Nephron (organoid): ENCODE measurements around the gene MANBA.

Source experiments
- H3K27ac Mint-ChIP-seq, 3 experiments: 2 replicates each; pipeline ENCODE4 v1.8.0; 2020; ENCODE audit warnings: mixed read lengths in 3 of 3, mild to moderate bottlenecking in 2 of 3, moderate library complexity in 1 of 3
- H3K27me3 Mint-ChIP-seq: 2 replicates; pipeline ENCODE4 v1.8.0; 2021; ENCODE audit warnings: low read depth, mild to moderate bottlenecking, moderate library complexity, mixed read lengths
- H3K36me3 Mint-ChIP-seq: 2 replicates; pipeline ENCODE4 v1.8.0; 2020; ENCODE audit warnings: low read depth, mixed read lengths
- H3K4me1 Mint-ChIP-seq: 2 replicates; pipeline ENCODE4 v1.8.0; 2020; ENCODE audit warnings: mixed read lengths
- H3K4me3 Mint-ChIP-seq, 3 experiments: 2 replicates each; pipeline ENCODE4 v1.8.0; 2020; ENCODE audit warnings: mild to moderate bottlenecking in 3 of 3, mixed read lengths in 3 of 3, moderate library complexity in 2 of 3
- H3K9me3 Mint-ChIP-seq: 2 replicates; pipeline ENCODE4 v1.8.0; 2020; ENCODE audit warnings: mixed read lengths
- TF ChIP-seq, protein P1 (sequence below), 3 experiments: fragments of 200-600 bp; sonication (generic); IDR thresholded peaks; one replicate each; pipeline ENCODE4 v1.5.0; 2021; ENCODE audit warnings: antibody characterized with exemption in 3 of 3; ENCODE audit not compliant: unreplicated experiment in 3 of 3

The MANBA gene

DNA sequence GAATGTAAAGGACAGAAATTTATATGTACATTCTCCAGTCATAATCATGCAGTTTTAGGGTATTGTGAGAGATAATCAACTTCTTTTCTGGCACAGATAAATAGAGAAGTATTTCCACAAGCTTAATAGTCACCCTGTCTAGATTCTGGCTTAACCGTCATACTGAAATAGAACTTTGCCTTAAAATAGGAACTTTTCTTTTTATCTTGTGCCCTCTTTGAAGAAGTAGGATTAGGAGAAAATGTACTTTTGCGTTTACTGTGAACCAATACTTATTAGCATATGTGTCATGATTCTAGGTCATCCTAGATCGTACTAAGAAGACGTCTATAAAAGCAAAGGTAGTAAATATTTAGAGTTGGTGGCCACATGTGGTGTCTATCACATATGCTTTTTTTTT lies 164.2 kb downstream of the MANBA start:
- Mint-ChIP-seq H3K27me3 (no peaks in the 10 kb centered on the region), H3K4me1 (peaks cover 24% of the 10 kb centered on the region), H3K9me3 (peaks cover 7% of the 10 kb centered on the region), H3K27ac (no peak overlapping the region), H3K36me3 (peaks cover 75% of the 10 kb centered on the region), H3K4me3 (no peak overlapping the region)
- TF ChIP-seq, protein P1, sequence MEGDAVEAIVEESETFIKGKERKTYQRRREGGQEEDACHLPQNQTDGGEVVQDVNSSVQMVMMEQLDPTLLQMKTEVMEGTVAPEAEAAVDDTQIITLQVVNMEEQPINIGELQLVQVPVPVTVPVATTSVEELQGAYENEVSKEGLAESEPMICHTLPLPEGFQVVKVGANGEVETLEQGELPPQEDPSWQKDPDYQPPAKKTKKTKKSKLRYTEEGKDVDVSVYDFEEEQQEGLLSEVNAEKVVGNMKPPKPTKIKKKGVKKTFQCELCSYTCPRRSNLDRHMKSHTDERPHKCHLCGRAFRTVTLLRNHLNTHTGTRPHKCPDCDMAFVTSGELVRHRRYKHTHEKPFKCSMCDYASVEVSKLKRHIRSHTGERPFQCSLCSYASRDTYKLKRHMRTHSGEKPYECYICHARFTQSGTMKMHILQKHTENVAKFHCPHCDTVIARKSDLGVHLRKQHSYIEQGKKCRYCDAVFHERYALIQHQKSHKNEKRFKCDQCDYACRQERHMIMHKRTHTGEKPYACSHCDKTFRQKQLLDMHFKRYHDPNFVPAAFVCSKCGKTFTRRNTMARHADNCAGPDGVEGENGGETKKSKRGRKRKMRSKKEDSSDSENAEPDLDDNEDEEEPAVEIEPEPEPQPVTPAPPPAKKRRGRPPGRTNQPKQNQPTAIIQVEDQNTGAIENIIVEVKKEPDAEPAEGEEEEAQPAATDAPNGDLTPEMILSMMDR (IDR thresholded peaks at IDR 0.05; ENCODE audit: unreplicated experiment in 3 of 3): no peak

DNA sequence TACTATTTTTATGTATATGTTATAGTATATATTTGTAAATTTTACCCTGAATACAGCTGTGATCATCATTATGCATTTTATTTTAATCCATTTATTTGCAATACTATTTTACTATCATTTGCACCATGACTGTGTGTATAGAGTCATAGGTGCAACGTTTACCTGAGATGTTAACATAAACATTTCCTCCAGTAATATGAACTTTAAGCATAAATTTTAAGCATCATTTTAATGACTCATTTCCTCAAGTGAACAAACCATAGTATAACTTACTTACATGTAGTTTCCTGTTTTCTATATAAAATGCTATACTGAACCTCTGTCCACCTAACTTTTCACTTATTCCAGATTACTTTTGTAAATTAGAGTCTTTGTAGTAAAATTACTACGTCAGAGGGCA lies 166.8 kb downstream of the MANBA start:
- H3K36me3 Mint-ChIP-seq: peaks cover 82% of the 10 kb centered on the region
- no peak overlapping the region for H3K27ac Mint-ChIP-seq
- H3K27me3 Mint-ChIP-seq: no peaks in the 10 kb centered on the region
- no peak overlapping the region for H3K4me3 Mint-ChIP-seq
- H3K9me3 Mint-ChIP-seq: peaks cover 20% of the 10 kb centered on the region
- TF ChIP-seq, protein P1 (IDR thresholded peaks at IDR 0.05; ENCODE audit: unreplicated experiment in 3 of 3): no peak
- H3K4me1 Mint-ChIP-seq: peaks cover 19% of the 10 kb centered on the region

DNA sequence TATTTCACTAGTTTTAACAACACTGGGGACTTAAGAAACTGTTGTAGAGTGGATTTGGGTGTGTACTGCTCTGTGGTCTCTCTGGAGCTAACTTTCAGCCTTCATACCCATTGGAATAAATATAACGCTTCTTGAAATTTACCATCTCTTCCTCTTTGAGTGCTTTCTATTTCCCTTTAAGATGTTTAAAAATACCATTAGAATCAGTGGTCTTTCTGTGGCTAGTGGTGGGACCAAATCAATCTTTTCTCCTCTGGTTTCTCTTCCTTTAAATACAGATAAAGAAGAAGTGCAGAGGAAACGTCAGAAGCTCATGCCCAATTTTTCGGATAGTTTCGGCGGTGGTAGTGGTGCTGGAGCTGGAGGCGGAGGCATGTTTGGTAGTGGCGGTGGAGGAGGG lies 167.6 kb downstream of the MANBA start:
- peaks cover 78% of the 10 kb centered on the region for H3K36me3 Mint-ChIP-seq
- H3K27me3 Mint-ChIP-seq: no peaks in the 10 kb centered on the region
- peaks cover 14% of the 10 kb centered on the region for H3K4me1 Mint-ChIP-seq
- TF ChIP-seq, protein P1 (IDR thresholded peaks at IDR 0.05; ENCODE audit: unreplicated experiment in 3 of 3): no peak
- peaks cover 20% of the 10 kb centered on the region for H3K9me3 Mint-ChIP-seq
- H3K4me3 Mint-ChIP-seq: no peak overlapping the region
- no peak overlapping the region for H3K27ac Mint-ChIP-seq

DNA sequence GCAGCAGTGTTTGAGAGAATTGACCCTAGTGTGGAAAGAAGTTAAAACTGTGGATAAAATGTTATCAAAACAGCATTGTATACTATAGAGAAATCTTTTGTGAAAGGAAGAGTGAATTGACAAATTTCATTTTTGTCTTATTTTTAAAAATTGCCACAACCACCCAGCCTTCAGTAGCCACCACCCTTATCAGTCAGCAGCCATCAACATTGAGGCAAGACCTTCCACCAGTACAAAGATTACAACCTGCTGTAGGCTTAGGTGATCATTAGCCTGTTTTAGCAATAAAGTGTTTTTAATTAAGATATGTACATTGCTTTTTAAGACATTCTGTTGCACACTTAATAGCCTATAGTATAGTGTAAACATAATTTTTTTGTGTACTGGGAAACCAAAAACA lies 168.5 kb downstream of the MANBA start:
- Mint-ChIP-seq H3K9me3 (peaks cover 20% of the 10 kb centered on the region), H3K4me3 (no peak overlapping the region), H3K4me1 (peaks cover 5% of the 10 kb centered on the region), H3K27ac (no peak overlapping the region), H3K36me3 (peaks cover 78% of the 10 kb centered on the region), H3K27me3 (no peaks in the 10 kb centered on the region)
- TF ChIP-seq, protein P1 (IDR thresholded peaks at IDR 0.05; ENCODE audit: unreplicated experiment in 3 of 3): no peak

DNA sequence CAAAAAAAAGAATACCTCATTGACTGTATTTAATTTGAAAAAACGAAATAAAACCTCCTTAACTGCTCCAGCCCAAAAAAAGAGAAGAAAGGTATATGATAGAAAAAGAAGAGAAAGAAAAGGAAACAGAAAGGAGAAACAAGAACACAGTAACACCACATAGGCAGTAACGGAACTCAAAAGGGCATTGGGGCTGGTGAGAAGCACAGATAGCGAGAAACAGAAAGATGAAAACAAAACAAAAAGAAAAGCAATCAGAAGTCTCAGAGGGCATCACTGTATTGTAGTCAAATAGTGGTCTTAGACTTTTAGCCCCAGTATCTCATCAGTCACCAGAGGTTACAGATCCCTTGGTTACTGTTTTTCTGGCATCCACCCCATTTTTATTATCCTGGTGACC lies 171.0 kb downstream of the MANBA start:
- Mint-ChIP-seq H3K4me3 (no peak overlapping the region), H3K27ac (no peak overlapping the region), H3K27me3 (no peaks in the 10 kb centered on the region), H3K36me3 (peaks cover 74% of the 10 kb centered on the region), H3K4me1 (no peaks in the 10 kb centered on the region), H3K9me3 (peaks cover 20% of the 10 kb centered on the region)
- TF ChIP-seq, protein P1 (IDR thresholded peaks at IDR 0.05; ENCODE audit: unreplicated experiment in 3 of 3): no peak

DNA sequence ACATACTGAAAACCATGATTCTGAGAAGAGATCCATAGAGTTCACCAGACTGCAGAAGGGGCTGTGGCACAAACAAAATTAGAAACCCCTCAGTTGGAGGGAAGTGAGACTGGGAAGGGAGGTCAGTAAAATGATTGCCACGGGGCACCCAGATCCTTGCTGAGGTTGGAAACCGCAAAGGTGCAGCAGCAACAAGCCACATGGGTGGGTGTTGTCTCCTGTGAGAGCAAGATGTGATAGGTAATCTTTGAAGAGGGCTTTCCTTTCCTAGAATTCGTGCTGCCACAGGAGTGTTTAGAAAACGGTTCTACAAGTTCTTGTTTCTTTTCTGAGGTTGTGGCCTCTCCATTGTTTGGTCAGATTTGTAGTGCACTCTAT lies 174.1 kb downstream of the MANBA start:
- TF ChIP-seq, protein P1 (IDR thresholded peaks at IDR 0.05; ENCODE audit: unreplicated experiment in 3 of 3): no peak
- Mint-ChIP-seq H3K4me3 (no peak overlapping the region), H3K27ac (no peak overlapping the region), H3K4me1 (no peaks in the 10 kb centered on the region), H3K27me3 (no peaks in the 10 kb centered on the region), H3K9me3 (peaks cover 14% of the 10 kb centered on the region), H3K36me3 (peaks cover 64% of the 10 kb centered on the region)
